PC-9 (cell line): ENCODE results near the gene ATP6V1E1.

Experiments used
- CTCF ChIP-seq: fragments of 200-600 bp; sonication (generic); conservative IDR thresholded peaks from 2 replicates; pipeline ENCODE4 v1.6.1; 2017; ENCODE audit warnings: mixed run types, antibody characterized with exemption, mild to moderate bottlenecking, moderate library complexity
- EZH2 ChIP-seq: fragments of 200-600 bp; sonication (generic); IDR thresholded peaks from 2 replicates; pipeline ENCODE4 v1.8.0; 2017; ENCODE audit warnings: antibody characterized with exemption, low read depth

GRCh38 chr22:17603668-17604067 lies 24.9 kb downstream of the ATP6V1E1 start:
- TF ChIP-seq CTCF (no peak), EZH2 (no peak)
